Mucosa of stomach (tissue), 1 donor: ENCODE measurements around the gene L2HGDH.

Experiments used
- H3K27me3 ChIP-seq: one replicate; pipeline ENCODE4 v1.7.0; 2013; ENCODE audit warnings: mild to moderate bottlenecking, low read length; ENCODE audit not compliant: control insufficient read depth, insufficient read depth
- H3K36me3 ChIP-seq: one replicate; pipeline ENCODE4 v1.7.0; 2013; ENCODE audit warnings: low read length; ENCODE audit not compliant: control insufficient read depth, insufficient read depth
- H3K4me1 ChIP-seq: one replicate; pipeline ENCODE4 v1.7.0; 2013; ENCODE audit warnings: mild to moderate bottlenecking, low read length; ENCODE audit not compliant: control insufficient read depth, insufficient read depth
- H3K4me3 ChIP-seq: one replicate; pipeline ENCODE4 v1.7.0; 2013; ENCODE audit warnings: low read length
- H3K9ac ChIP-seq: one replicate; pipeline ENCODE4 v1.7.0; 2013; ENCODE audit warnings: mild to moderate bottlenecking, low read length, moderate library complexity
- H3K9me3 ChIP-seq: one replicate; pipeline ENCODE4 v1.7.0; 2013; ENCODE audit warnings: mild to moderate bottlenecking, low read length, moderate library complexity; ENCODE audit not compliant: control insufficient read depth
- donor health status: Pancreatic carcinoma.

Gene L2HGDH

GRCh38 chr14:50215416-50215815 is 96.6 kb downstream of the L2HGDH start:
- Histone ChIP-seq H3K27me3 (no peaks in the 10 kb centered on the region), H3K4me3 (no peak overlapping the region), H3K4me1 (no peaks in the 10 kb centered on the region), H3K36me3 (no peaks in the 10 kb centered on the region), H3K9ac (no peak overlapping the region), H3K9me3 (no peaks in the 10 kb centered on the region)

- Histone ChIP-seq H3K9me3 (no peaks in the 10 kb centered on the region), H3K4me1 (no peaks in the 10 kb centered on the region), H3K27me3 (no peaks in the 10 kb centered on the region)
Observed at GRCh38 chr14:50213795-50214194, 98.2 kb downstream of the L2HGDH start.

GRCh38 chr14:50212726-50213125 is 99.3 kb downstream of the L2HGDH start:
- Histone ChIP-seq H3K9me3 (no peaks in the 10 kb centered on the region), H3K9ac (no peak overlapping the region), H3K27me3 (no peaks in the 10 kb centered on the region), H3K4me3 (no peak overlapping the region), H3K4me1 (no peaks in the 10 kb centered on the region), H3K36me3 (no peaks in the 10 kb centered on the region)

More at GRCh38 chr14:50213795-50214194, 98.2 kb downstream of the L2HGDH start:
- H3K4me3 ChIP-seq, result no peak overlapping the region
- no peak overlapping the region for H3K9ac ChIP-seq
- no peaks in the 10 kb centered on the region for H3K36me3 ChIP-seq

GRCh38 chr14:50210074-50210473 is 102.0 kb downstream of the L2HGDH start:
- H3K4me3 ChIP-seq, result no peak overlapping the region

GRCh38 chr14:50198499-50198898 is 113.5 kb downstream of the L2HGDH start:
- Histone ChIP-seq H3K9me3 (no peaks in the 10 kb centered on the region), H3K36me3 (no peaks in the 10 kb centered on the region), H3K9ac (no peak overlapping the region), H3K27me3 (no peaks in the 10 kb centered on the region), H3K4me3 (no peak overlapping the region), H3K4me1 (no peaks in the 10 kb centered on the region)

More at GRCh38 chr14:50210074-50210473, 102.0 kb downstream of the L2HGDH start:
- H3K4me1 ChIP-seq, result no peaks in the 10 kb centered on the region
- H3K36me3 ChIP-seq, result no peaks in the 10 kb centered on the region
- no peaks in the 10 kb centered on the region for H3K27me3 ChIP-seq
- no peak overlapping the region for H3K9ac ChIP-seq
- no peaks in the 10 kb centered on the region for H3K9me3 ChIP-seq

- no peaks in the 10 kb centered on the region for H3K9me3 ChIP-seq
- H3K4me1 ChIP-seq, result no peaks in the 10 kb centered on the region
- H3K27me3 ChIP-seq, result no peaks in the 10 kb centered on the region
- H3K36me3 ChIP-seq, result no peaks in the 10 kb centered on the region
- no peak overlapping the region for H3K4me3 ChIP-seq
- H3K9ac ChIP-seq, result no peak overlapping the region
Observed at GRCh38 chr14:50191499-50191898, 120.5 kb downstream of the L2HGDH start.
